ENCODE measurements around the gene TST. TPM values are rescaled to one million over a fixed set of nuclear protein-coding genes. Genes with fewer than 3 reads are reported as not detected.

The TST gene
- polyA plus RNA-seq, 1 donor (not counting 4 experiments of a cell fraction or from before 2014, with no cell fraction given), result 19.9 TPM

DNA sequence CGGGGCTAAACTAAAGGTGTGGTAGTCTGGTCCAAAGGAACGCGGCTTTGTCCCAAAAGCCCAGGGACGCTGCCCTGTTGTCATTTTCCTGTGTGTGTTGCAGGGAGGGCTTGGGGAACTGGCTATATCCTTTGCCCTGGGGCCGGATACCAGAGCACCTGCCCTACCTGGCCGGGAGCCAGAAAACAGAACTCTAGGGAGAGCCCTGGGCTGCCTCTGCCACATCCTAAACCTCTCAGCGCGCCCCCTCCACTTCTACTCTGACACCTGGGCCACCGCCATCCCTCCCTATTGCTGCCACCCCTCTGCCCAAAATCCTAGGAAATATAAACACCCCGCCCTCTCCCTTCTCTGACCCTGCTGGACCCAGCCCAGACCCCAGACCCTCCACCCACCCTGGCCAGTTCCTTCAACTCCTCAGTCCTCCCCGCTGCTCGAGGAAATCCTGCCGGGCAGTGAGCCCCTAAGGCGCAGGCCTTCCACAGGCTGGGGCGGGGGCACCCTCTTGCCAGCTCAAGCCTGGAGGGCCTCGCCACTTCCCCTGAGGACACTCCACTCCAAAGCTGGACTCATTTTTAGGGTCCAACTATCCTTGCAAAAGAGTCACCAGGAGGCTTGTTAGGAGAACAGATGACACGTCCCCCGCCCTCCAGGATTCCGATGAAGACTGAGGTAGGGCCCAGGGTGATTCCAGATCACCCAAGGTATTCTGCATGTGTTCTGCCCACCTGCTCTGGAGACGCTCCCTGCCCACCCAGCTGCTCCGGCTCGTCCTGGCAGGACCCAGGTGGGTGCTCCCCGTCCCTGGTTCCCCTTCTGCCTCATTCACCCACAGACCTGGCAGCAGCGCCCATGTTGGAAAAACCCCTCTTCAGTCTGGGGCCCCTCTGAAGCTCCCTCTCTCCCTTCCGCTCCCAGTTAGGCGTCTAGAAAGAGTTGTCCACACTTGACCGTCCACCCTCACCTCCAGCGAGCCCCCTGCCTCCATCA lies 44.5 kb upstream of the TST start:
- H3K27me3 ChIP-seq (ENCODE audit: control insufficient read depth, extremely low read depth, insufficient read depth, low read length), result no peaks in the 10 kb centered on the region
- no peaks in the 10 kb centered on the region for H3K79me2 ChIP-seq (ENCODE audit: control insufficient read depth, insufficient read depth, low read length)
- dilution Hi-C loops (cut with MboI; ENCODE audit: extremely low pct_ligation_motif_present, low sequenced_read_pairs), result no loop called here
- H3K36me3 ChIP-seq (ENCODE audit: control insufficient read depth in 2 of 2, extremely low read depth in 1 of 2, insufficient read depth in 2 of 2, low read length in 2 of 2), result peaks cover 0 to 2% of the 10 kb centered on the region in 2 experiments
- no peak overlapping the region for H3K4me2 ChIP-seq (ENCODE audit: control insufficient read depth, extremely low read depth, insufficient read depth, low read depth, low read length)
- no peak overlapping the region for H2AFZ ChIP-seq (ENCODE audit: control insufficient read depth, low read length)
- FAIRE-seq (no peak), DNase-seq (ENCODE audit: low read depth, low spot score) (no peak)
- H3K4me1 ChIP-seq (ENCODE audit: control insufficient read depth, extremely low read depth, insufficient read depth, low read length), result no peaks in the 10 kb centered on the region
- H3K9ac ChIP-seq (ENCODE audit: control insufficient read depth, extremely low read depth, insufficient read depth, low read length), result no peak overlapping the region
- H4K20me1 ChIP-seq (ENCODE audit: control insufficient read depth, extremely low read depth, insufficient read depth, low read length), result no peaks in the 10 kb centered on the region
- no peak overlapping the region for H3K4me3 ChIP-seq (ENCODE audit: control insufficient read depth in 2 of 3, extremely low read depth in 1 of 3, insufficient read depth in 2 of 3, low read depth in 1 of 3, low read length in 3 of 3)
- H3K9me1 ChIP-seq (ENCODE audit: control insufficient read depth, extremely low read depth, insufficient read depth, low read length), result no peaks in the 10 kb centered on the region
- no peak overlapping the region for H3K27ac ChIP-seq (ENCODE audit: control insufficient read depth, insufficient read depth, low read length)
- TF ChIP-seq, protein P1, sequence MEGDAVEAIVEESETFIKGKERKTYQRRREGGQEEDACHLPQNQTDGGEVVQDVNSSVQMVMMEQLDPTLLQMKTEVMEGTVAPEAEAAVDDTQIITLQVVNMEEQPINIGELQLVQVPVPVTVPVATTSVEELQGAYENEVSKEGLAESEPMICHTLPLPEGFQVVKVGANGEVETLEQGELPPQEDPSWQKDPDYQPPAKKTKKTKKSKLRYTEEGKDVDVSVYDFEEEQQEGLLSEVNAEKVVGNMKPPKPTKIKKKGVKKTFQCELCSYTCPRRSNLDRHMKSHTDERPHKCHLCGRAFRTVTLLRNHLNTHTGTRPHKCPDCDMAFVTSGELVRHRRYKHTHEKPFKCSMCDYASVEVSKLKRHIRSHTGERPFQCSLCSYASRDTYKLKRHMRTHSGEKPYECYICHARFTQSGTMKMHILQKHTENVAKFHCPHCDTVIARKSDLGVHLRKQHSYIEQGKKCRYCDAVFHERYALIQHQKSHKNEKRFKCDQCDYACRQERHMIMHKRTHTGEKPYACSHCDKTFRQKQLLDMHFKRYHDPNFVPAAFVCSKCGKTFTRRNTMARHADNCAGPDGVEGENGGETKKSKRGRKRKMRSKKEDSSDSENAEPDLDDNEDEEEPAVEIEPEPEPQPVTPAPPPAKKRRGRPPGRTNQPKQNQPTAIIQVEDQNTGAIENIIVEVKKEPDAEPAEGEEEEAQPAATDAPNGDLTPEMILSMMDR (optimal IDR thresholded peaks at IDR 0.05 in 1 of 3, IDR thresholded peaks at IDR 0.05 in 1 of 3, conservative IDR thresholded peaks at IDR 0.05 in 1 of 3; ENCODE audit: extremely low read depth in 1 of 3, insufficient read depth in 2 of 3, low read length in 3 of 3), result no peak
- TF ChIP-seq EZH2 (IDR thresholded peaks at IDR 0.05; ENCODE audit: low read length), result no peak
- H3K9me3 ChIP-seq (ENCODE audit: control insufficient read depth, low read depth, low read length), result no peaks in the 10 kb centered on the region

GRCh38 chr22:37062702-37063381 lies 43.6 kb upstream of the TST start:
- dilution Hi-C loops (cut with MboI; ENCODE audit: extremely low pct_ligation_motif_present, low sequenced_read_pairs), result no loop called here
- no peak overlapping the region for H3K4me2 ChIP-seq (ENCODE audit: control insufficient read depth, extremely low read depth, insufficient read depth, low read depth, low read length)
- no peak overlapping the region for H3K9ac ChIP-seq (ENCODE audit: control insufficient read depth, extremely low read depth, insufficient read depth, low read length)
- no peaks in the 10 kb centered on the region for H4K20me1 ChIP-seq (ENCODE audit: control insufficient read depth, extremely low read depth, insufficient read depth, low read length)
- no peak for FAIRE-seq
- TF ChIP-seq, protein P1 (optimal IDR thresholded peaks at IDR 0.05 in 1 of 3, IDR thresholded peaks at IDR 0.05 in 1 of 3, conservative IDR thresholded peaks at IDR 0.05 in 1 of 3; ENCODE audit: extremely low read depth in 1 of 3, insufficient read depth in 2 of 3, low read length in 3 of 3), result no peak
- TF ChIP-seq EZH2 (IDR thresholded peaks at IDR 0.05; ENCODE audit: low read length), result no peak
- H3K4me3 ChIP-seq (ENCODE audit: control insufficient read depth in 2 of 3, extremely low read depth in 1 of 3, insufficient read depth in 2 of 3, low read depth in 1 of 3, low read length in 3 of 3), result no peak overlapping the region
- H3K9me1 ChIP-seq (ENCODE audit: control insufficient read depth, extremely low read depth, insufficient read depth, low read length), result no peaks in the 10 kb centered on the region
- H3K36me3 ChIP-seq (ENCODE audit: control insufficient read depth in 2 of 2, extremely low read depth in 1 of 2, insufficient read depth in 2 of 2, low read length in 2 of 2), result peaks cover 0 to 2% of the 10 kb centered on the region in 2 experiments
- H3K9me3 ChIP-seq (ENCODE audit: control insufficient read depth, low read depth, low read length), result no peaks in the 10 kb centered on the region
- no peak for DNase-seq (ENCODE audit: low read depth, low spot score)
- H3K4me1 ChIP-seq (ENCODE audit: control insufficient read depth, extremely low read depth, insufficient read depth, low read length), result no peaks in the 10 kb centered on the region
- H3K27ac ChIP-seq (ENCODE audit: control insufficient read depth, insufficient read depth, low read length), result no peak overlapping the region
- H3K27me3 ChIP-seq (ENCODE audit: control insufficient read depth, extremely low read depth, insufficient read depth, low read length), result no peaks in the 10 kb centered on the region
- H2AFZ ChIP-seq (ENCODE audit: control insufficient read depth, low read length), result no peak overlapping the region
- no peaks in the 10 kb centered on the region for H3K79me2 ChIP-seq (ENCODE audit: control insufficient read depth, insufficient read depth, low read length)
